ENCODE measurements around the gene GATAD2B.

GATAD2B gene

GRCh38 chr1:153805042-153805745 is 117.6 kb downstream of the GATAD2B start:
- in situ Hi-C loops (cut with HindIII; ENCODE audit: low sequenced_read_pairs): loop anchor here (25.0 kb wide), 1 partner anchor 107 kb away; the partner anchor contains the start of gene GATAD2B
- no peak overlapping the region for H3K4me3 ChIP-seq (ENCODE audit: low read depth, low read length)
- TF ChIP-seq CTCF (IDR thresholded peaks at IDR 0.05; ENCODE audit: low read depth, low read length, missing control alignments): no peak
- DNase-seq (ENCODE audit: low read depth): peak; percentile 24

- H3K4me3 ChIP-seq (ENCODE audit: low read depth, low read length): no peak overlapping the region
- in situ Hi-C loops (cut with HindIII; ENCODE audit: low sequenced_read_pairs): loop anchor here (25.0 kb wide), 1 partner anchor 108 kb away; the partner anchor contains the start of gene GATAD2B
- TF ChIP-seq CTCF (IDR thresholded peaks at IDR 0.05; ENCODE audit: low read depth, low read length, missing control alignments): no peak
- DNase-seq (ENCODE audit: low read depth): no peak
These were observed 118.7 kb downstream of the GATAD2B start for GRCh38 chr1:153804112-153804511.

- no peak overlapping the region for H3K4me3 ChIP-seq (ENCODE audit: low read depth, low read length)
- no peak for TF ChIP-seq CTCF (IDR thresholded peaks at IDR 0.05; ENCODE audit: low read depth, low read length, missing control alignments)
- no peak for DNase-seq (ENCODE audit: low read depth)
- in situ Hi-C loops (cut with HindIII; ENCODE audit: low sequenced_read_pairs): loop anchor here (25.0 kb wide), 1 partner anchor 109 kb away; the partner anchor contains the start of gene GATAD2B
These were observed 119.2 kb downstream of the GATAD2B start for GRCh38 chr1:153803470-153804056.

- no peak for DNase-seq (ENCODE audit: low read depth)
- TF ChIP-seq CTCF (IDR thresholded peaks at IDR 0.05; ENCODE audit: low read depth, low read length, missing control alignments): no peak
- H3K4me3 ChIP-seq (ENCODE audit: low read depth, low read length): no peak overlapping the region
- in situ Hi-C loops (cut with HindIII; ENCODE audit: low sequenced_read_pairs): loop anchor here (25.0 kb wide), 1 partner anchor 110 kb away; the partner anchor contains the start of gene GATAD2B
These were observed 120.7 kb downstream of the GATAD2B start for GRCh38 chr1:153801786-153802697.

- DNase-seq (ENCODE audit: low read depth): no peak
- no peak for TF ChIP-seq CTCF (IDR thresholded peaks at IDR 0.05; ENCODE audit: low read depth, low read length, missing control alignments)
- in situ Hi-C loops (cut with HindIII; ENCODE audit: low sequenced_read_pairs): loop anchor here (25.0 kb wide), 1 partner anchor 111 kb away; the partner anchor contains the start of gene GATAD2B
- no peak overlapping the region for H3K4me3 ChIP-seq (ENCODE audit: low read depth, low read length)
These were observed 121.6 kb downstream of the GATAD2B start for GRCh38 chr1:153801028-153801625.

- H3K4me3 ChIP-seq (ENCODE audit: low read depth, low read length): no peak overlapping the region
- in situ Hi-C loops (cut with HindIII; ENCODE audit: low sequenced_read_pairs): loop anchor here (25.0 kb wide), 1 partner anchor 112 kb away; the partner anchor contains the start of gene GATAD2B
- TF ChIP-seq CTCF (IDR thresholded peaks at IDR 0.05; ENCODE audit: low read depth, low read length, missing control alignments): no peak
- no peak for DNase-seq (ENCODE audit: low read depth)
These were observed 122.3 kb downstream of the GATAD2B start for GRCh38 chr1:153800516-153800915.
